HG02870 (cell line): ENCODE results near the gene RAB6C.
"Not testable (repeated sequence)": the region's sequence is repeated elsewhere in the genome, so short reads cannot be mapped to it uniquely, and the experiment has no call there.

Source experiments
- ATAC-seq: cut with Tn5 transposase; IDR thresholded peaks from one replicate; pipeline ENCODE4 v1.9.1; 2021; ENCODE audit warnings: mild to moderate bottlenecking, moderate library complexity; ENCODE audit not compliant: unreplicated experiment

RAB6C gene

DNA sequence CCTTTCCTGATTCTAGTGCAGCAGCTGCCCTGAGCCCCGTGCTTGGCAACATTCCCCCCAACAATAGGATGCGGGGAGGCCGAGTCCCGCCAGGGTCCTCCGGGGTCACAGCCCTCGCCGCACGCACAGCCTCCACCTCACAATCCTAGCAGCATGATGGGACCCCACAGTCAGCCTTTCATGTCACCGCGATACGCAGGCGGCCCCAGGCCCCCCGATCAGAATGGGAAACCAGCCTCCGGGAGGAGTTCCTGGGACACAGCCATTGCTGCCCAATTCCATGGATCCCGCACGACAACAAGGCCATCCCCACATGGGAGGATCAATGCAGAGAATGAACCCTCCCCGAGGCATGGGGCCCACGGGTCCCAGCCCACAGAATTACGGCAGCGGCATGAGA lies 13.7 kb downstream of the RAB6C start:
- ATAC-seq, result not testable (repeated sequence)

DNA sequence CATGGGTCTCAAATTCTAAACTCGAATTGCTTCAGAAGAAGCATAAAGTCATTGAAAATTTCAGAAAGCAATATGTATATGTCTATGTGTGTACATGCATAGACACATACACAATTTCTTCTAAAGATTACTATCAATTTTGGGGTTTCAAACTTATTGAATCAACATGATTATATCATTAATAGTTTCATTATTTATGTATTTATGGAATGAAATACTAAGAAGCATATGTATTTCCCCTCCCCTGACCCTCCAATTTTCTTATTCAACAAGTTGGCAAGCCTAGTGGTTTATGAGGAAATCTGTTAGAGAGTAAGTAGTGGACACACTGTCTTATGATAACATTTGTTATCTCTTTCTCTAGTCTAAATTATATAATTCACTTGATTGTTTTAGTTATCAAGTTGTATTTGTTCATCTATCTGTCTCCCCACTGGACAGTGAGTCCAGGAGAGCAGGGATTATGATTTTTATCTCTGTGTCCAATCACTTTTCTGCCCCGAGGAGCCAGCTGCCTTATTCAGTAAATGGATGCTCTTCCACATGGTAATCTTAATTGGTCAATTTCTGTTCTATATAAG lies 17.3 kb downstream of the RAB6C start:
- ATAC-seq, result not testable (repeated sequence)

DNA sequence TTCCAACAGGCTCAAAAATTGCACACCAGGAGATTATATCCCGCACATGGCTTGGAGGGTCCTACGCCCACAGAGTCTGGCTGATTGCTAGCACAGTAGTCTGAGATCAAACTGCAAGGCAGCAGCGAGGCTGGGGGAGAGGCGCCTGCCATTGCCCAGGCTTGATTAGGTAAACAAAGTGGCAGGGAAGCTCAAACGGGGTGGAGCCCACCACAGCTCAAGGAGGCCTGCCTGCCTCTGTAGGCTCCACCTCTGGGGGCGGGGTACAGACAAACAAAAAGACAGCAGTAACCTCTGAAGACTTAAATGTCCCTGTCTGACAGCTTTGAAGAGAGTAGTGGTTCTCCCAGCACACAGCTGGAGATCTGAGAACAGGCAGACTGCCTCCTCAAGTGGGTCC lies 19.3 kb downstream of the RAB6C start:
- ATAC-seq, result not testable (repeated sequence)

DNA sequence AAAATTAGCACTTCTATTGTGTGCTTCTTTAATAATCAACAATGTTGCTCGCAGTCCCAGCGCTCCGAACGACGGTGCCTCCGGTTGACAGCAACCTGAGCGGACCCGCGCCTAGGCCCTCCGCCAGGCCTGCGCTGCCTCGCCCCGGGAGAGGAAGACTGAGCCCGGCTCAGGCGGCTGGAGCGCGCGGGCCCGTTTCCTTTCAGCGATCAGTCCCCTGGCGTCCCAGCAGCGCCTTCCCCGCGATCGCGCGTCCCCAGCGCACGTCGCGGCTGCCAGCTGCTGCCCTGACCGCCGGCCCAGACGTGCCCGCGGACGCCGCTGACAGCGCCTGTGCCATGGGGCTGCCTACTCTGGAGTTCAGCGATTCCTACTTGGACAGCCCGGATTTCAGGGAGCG lies 26.4 kb downstream of the RAB6C start:
- ATAC-seq, result not testable (repeated sequence)

DNA sequence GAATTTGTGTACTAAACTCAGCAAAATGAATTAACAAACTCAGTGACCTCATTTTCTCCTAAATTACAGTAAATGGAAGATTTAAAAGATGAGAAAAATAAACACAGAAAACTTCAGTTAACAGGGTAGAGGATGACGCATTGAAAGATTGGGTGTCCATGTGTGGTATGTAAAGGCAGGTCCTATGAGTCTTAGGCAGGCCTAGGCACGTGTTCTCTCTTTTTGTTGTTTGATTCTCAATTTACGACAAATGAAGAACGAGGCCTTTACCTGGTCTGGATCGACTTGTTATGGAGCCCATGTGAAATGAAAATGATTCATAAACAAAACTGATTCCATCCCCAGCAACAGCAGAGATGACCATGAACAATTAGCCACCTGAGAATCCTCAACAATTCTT lies 37.2 kb downstream of the RAB6C start:
- not testable (repeated sequence) for ATAC-seq

DNA sequence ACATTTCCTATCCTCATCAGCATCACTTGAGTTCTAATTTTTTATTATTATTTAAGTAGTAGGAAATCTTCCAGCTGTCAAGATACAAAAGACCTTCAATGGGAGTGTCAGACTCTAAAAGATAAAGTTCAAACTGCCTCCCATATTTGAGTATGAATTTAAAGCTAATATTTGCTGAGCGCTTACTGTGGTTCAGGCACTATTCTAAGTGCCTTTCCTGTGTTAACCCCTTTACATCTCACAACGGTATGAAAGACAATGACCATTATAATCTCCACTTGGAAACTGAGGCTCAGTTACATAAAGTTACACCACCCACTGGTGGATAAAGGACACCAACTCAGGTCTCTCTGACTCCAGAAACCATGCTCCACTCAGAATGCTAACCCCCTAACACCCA lies 39.9 kb downstream of the RAB6C start:
- ATAC-seq, result no peak

DNA sequence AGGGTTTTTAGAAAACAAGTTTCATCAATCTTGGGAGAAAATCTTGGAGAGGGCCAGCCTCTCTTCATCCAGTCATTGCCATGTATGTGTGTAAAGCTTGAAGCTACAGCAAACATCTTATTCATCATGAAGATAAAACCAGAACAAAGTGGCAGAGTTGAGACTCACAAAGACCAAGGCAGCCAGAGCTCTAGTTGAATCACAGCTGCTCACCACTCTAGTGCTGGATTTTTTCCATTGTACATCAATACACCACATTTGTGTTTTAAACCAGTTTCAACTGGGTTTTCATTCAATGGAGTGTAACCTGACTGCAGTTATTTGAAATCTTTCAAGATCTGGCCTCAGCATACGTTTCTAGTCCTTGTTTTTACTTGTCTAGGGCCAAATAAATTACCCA lies 40.6 kb downstream of the RAB6C start:
- not testable (repeated sequence) for ATAC-seq

DNA sequence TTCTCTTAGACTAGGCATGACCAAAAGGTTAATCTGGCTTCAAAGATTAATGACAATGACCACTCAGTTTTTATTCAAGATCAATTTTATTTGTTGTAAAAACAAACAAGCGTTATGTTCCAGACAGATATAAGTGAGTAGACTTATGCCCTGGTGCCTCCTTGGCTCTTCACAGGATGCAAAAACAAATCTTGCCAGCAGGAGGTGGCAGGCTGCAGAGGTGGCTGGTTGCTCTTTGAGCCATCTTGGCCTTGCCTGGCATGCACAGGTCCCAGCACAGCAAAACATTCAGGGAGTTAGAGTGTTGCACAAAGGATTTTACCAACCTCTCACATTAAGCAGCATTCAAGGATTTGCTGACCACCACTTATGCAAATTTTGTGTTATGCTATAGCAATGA lies 46.5 kb downstream of the RAB6C start:
- ATAC-seq, result not testable (repeated sequence)
